Measurements from ENCODE around the gene EML1.

The EML1 gene

GRCh38 chr14:99803803-99804202 lies 10.6 kb downstream of the EML1 start:
- DNase-seq (ENCODE audit: low spot score): no peak

GRCh38 chr14:99805757-99806439 lies 12.7 kb downstream of the EML1 start:
- DNase-seq (ENCODE audit: low spot score): no peak

GRCh38 chr14:99806836-99807235 lies 13.6 kb downstream of the EML1 start:
- DNase-seq (ENCODE audit: low spot score): no peak

- DNase-seq (ENCODE audit: low spot score): no peak
Observed at GRCh38 chr14:99807413-99808153, 14.4 kb downstream of the EML1 start.

GRCh38 chr14:99808154-99808505 lies 14.9 kb downstream of the EML1 start:
- DNase-seq (ENCODE audit: low spot score): no peak

- no peak for DNase-seq (ENCODE audit: low spot score)
Observed at GRCh38 chr14:99808515-99808914, 15.3 kb downstream of the EML1 start.

- no peak for DNase-seq (ENCODE audit: low spot score)
Observed at GRCh38 chr14:99809360-99809759, 16.1 kb downstream of the EML1 start.

GRCh38 chr14:99809859-99810558 lies 16.8 kb downstream of the EML1 start:
- DNase-seq (ENCODE audit: low spot score): no peak

- DNase-seq (ENCODE audit: low spot score): no peak
Observed at GRCh38 chr14:99810559-99810874, 17.3 kb downstream of the EML1 start.

GRCh38 chr14:99812096-99812750 lies 19.0 kb downstream of the EML1 start:
- DNase-seq (ENCODE audit: low spot score): no peak

GRCh38 chr14:99812892-99813291 lies 19.7 kb downstream of the EML1 start:
- no peak for DNase-seq (ENCODE audit: low spot score)

- no peak for DNase-seq (ENCODE audit: low spot score)
Observed at GRCh38 chr14:99815696-99816095, 22.5 kb downstream of the EML1 start.

GRCh38 chr14:99816217-99816616 lies 23.0 kb downstream of the EML1 start:
- no peak for DNase-seq (ENCODE audit: low spot score)

GRCh38 chr14:99816642-99817041 lies 23.4 kb downstream of the EML1 start:
- DNase-seq (ENCODE audit: low spot score): no peak

GRCh38 chr14:99817331-99817730 lies 24.1 kb downstream of the EML1 start:
- no peak for DNase-seq (ENCODE audit: low spot score)

- no peak for DNase-seq (ENCODE audit: low spot score)
Observed at GRCh38 chr14:99818503-99819036, 25.4 kb downstream of the EML1 start.

- no peak for DNase-seq (ENCODE audit: low spot score)
Observed at GRCh38 chr14:99819514-99819913, 26.3 kb downstream of the EML1 start.

GRCh38 chr14:99820702-99821331 lies 27.6 kb downstream of the EML1 start:
- no peak for DNase-seq (ENCODE audit: low spot score)

GRCh38 chr14:99821519-99822508 lies 28.6 kb downstream of the EML1 start:
- no peak for DNase-seq (ENCODE audit: low spot score)

- no peak for DNase-seq (ENCODE audit: low spot score)
Observed at GRCh38 chr14:99822800-99823455, 29.7 kb downstream of the EML1 start.

Measured in hematopoietic multipotent progenitor cell treated with erythropoietin and hydrocortisone succinate and interleukin-3 and kit ligand, for 17 days (in vitro differentiated cells).